ENCODE results near the gene DGKA. TPM values are rescaled to one million over a fixed set of nuclear protein-coding genes. Genes with fewer than 3 reads are reported as not detected.

Gene DGKA
- total and polyA plus RNA-seq, 2 experiments from 2014 or later: 16.1 to 24.6 TPM

DNA sequence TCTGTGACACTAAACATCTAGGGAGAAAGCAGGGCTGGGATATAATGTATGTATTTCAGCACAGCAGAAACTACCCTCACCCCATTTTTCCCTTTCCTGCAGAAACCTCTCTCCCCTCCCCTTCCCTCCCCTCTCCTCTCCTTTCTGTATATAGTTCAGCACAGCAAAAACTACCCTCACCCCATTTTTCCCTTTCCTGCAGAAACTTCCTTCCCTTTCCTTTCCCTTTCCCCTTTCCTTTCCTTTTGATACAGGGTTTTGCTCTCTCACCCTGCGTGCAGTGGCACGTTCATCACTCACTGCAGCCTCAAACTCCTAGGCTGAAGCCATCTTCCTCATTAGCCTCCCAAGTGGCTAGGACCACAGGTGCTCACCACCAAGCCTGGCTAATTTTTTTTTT lies 32.8 kb downstream of the DGKA start:
- 0 out of 2 replicates have a peak overlapping the region, but pooled peaks have one; percentile 45 for H3K27ac ChIP-seq (ENCODE audit: low read depth)
- H2AFZ ChIP-seq: no peak overlapping the region
- DNase-seq (ENCODE audit: low spot score): no peak
- Mint-ChIP-seq H3K4me3 (no peak overlapping the region), H3K9me3 (no peaks in the 10 kb centered on the region), H3K36me3 (ENCODE audit: low read depth) (peaks cover 13% of the 10 kb centered on the region), H3K4me1 (peaks cover 22% of the 10 kb centered on the region), H3K27ac (no peak overlapping the region; the same call in 1 of the 2 replicates), H3K27me3 (ENCODE audit: insufficient read depth, low read depth, poor library complexity) (peaks cover 3% of the 10 kb centered on the region)
- no peaks in the 10 kb centered on the region for H3K27me3 ChIP-seq (ENCODE audit: insufficient read depth)
- no peak for TF ChIP-seq ZNF462 (CRISPR knock-in tag; IDR thresholded peaks at IDR 0.05)
- TF ChIP-seq REST (IDR thresholded peaks at IDR 0.05; ENCODE audit: unreplicated experiment): no peak
- no peak for TF ChIP-seq EZH2phosphoT487 (IDR thresholded peaks at IDR 0.05; ENCODE audit: unreplicated experiment)
- TF ChIP-seq CTCF (conservative IDR thresholded peaks at IDR 0.05; ENCODE audit: low read depth in 2 of 2): no peak
- TF ChIP-seq ETS1 (IDR thresholded peaks at IDR 0.05): no peak
- no peak for TF ChIP-seq STAT1 (IDR thresholded peaks at IDR 0.05; ENCODE audit: unreplicated experiment)
- no peak for TF ChIP-seq ZNF331 (CRISPR knock-in tag; IDR thresholded peaks at IDR 0.05; ENCODE audit: low read depth)
- no peak overlapping the region for H3K4me3 ChIP-seq
- H3K36me3 ChIP-seq (ENCODE audit: insufficient read depth): 0 out of 2 replicates have a peak, but pooled peaks cover 7% of the 10 kb centered on the region
- no peaks in the 10 kb centered on the region for H3K9me2 ChIP-seq (ENCODE audit: insufficient read depth)
- no peak overlapping the region for H3K4me2 ChIP-seq
- H3K4me1 ChIP-seq (ENCODE audit: insufficient read depth): peaks cover 17% of the 10 kb centered on the region; the same call in 1 of the 2 replicates
- H3F3A ChIP-seq (replicated peaks; ENCODE audit: low read depth): no peaks in the 10 kb centered on the region
- no peak for ATAC-seq
- peaks cover 31% of the 10 kb centered on the region for H3K79me2 ChIP-seq (replicated peaks; ENCODE audit: insufficient read depth)
- 0 out of 2 replicates have a peak, but pooled peaks cover 3% of the 10 kb centered on the region for H4K20me1 ChIP-seq (replicated peaks; ENCODE audit: insufficient read depth)

All from GM23338 (cell line).